ENCODE measurements around the gene AGAP2.
"Not testable (repeated sequence)": the region's sequence is repeated elsewhere in the genome, so short reads cannot be mapped to it uniquely, and the experiment has no call there.

AGAP2 gene

DNA sequence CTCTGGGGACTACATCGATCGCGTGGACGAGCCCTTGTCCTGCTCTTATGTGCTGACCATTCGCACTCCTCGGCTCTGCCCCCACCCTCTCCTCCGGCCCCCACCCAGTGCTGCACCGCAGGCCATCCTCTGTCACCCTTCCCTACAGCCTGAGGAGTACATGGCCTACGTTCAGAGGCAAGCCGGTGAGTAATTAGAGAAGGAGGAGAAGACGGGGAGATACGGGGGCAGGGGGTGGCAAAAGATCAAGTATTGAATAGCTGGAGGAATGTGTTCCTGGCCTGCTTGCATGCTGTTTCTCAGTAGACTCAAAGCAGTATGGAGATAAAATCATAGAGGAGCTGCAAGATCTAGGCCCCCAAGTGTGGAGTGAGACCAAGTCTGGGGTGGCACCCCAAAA is 22.8 kb downstream of the AGAP2 start:
- Histone ChIP-seq H3K27me3 (ENCODE audit: control insufficient read depth, insufficient read depth, low read length) (no peaks in the 10 kb centered on the region), H3K9ac (no peak overlapping the region), H3K36me3 (ENCODE audit: control insufficient read depth, insufficient read depth, low read length) (no peaks in the 10 kb centered on the region), H3K4me2 (ENCODE audit: low read length) (no peak overlapping the region), H2AFZ (no peak overlapping the region), H3K9me3 (ENCODE audit: control insufficient read depth, low read length) (no peaks in the 10 kb centered on the region), H3K27ac (no peak overlapping the region), H3K4me3 (ENCODE audit: low read depth, low read length) (no peak overlapping the region), H3K4me1 (no peaks in the 10 kb centered on the region), H3K79me2 (peaks cover 6% of the 10 kb centered on the region)
- TF ChIP-seq, protein P1, sequence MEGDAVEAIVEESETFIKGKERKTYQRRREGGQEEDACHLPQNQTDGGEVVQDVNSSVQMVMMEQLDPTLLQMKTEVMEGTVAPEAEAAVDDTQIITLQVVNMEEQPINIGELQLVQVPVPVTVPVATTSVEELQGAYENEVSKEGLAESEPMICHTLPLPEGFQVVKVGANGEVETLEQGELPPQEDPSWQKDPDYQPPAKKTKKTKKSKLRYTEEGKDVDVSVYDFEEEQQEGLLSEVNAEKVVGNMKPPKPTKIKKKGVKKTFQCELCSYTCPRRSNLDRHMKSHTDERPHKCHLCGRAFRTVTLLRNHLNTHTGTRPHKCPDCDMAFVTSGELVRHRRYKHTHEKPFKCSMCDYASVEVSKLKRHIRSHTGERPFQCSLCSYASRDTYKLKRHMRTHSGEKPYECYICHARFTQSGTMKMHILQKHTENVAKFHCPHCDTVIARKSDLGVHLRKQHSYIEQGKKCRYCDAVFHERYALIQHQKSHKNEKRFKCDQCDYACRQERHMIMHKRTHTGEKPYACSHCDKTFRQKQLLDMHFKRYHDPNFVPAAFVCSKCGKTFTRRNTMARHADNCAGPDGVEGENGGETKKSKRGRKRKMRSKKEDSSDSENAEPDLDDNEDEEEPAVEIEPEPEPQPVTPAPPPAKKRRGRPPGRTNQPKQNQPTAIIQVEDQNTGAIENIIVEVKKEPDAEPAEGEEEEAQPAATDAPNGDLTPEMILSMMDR (IDR thresholded peaks at IDR 0.05), result no peak

DNA sequence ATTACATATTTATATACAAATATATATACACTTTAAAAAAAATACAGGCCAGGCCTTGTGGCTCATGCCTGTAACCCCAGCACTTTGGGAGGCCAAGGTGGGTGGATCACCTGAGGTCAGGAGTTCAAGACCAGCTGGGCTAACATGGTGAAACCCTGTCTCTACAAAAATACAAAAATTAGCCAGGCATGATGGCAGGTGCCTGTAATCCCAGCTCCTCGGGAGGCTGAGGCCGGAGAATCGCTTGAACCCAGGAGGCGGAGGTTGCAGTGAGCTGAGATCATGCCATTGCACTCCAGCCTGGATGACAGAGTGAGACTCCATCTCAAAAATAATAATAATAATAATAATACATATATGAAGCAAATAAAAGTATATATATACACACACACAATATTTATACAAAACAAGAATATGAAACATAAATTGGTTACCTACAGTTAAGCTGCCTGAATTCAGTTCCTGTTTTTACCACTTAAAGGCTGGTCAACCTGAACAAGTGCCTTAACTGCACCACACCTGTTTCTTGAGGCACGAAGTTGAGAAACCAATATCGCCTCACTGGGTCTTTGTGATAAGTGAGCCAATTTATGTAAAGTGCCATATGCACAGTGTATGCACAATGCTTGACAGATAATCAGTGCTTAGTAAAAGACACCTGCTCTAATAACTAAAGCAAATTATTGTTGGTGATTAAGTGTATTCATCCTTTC is 23.4 kb downstream of the AGAP2 start:
- H3K36me3 ChIP-seq (ENCODE audit: control insufficient read depth, insufficient read depth, low read length); H3K27me3 ChIP-seq (ENCODE audit: control insufficient read depth, insufficient read depth, low read length): not testable (repeated sequence)

DNA sequence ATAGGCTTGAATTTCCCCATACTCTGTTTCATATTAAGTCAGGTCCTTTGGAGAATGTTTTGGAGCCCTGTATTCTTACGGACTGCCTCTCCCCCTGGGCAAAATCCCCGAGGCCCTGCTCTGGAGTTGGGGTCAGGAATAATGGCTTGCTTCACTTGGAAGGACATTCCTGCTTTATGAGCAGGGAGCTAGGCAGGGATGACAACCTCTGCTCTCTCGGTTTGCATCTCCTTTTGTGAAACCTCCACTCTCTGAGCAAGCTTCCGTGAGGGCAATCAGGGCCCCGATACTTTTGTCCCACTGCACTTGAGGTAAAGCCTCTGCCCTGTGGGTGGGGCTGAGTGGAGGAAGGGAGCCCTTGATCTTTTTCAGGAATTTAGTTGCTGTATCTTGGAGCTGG is 25.3 kb downstream of the AGAP2 start:
- H3K4me3 ChIP-seq (ENCODE audit: low read depth, low read length), result no peak overlapping the region
- H2AFZ ChIP-seq, result no peak overlapping the region
- H3K79me2 ChIP-seq, result peaks cover 6% of the 10 kb centered on the region
- no peak overlapping the region for H3K4me2 ChIP-seq (ENCODE audit: low read length)
- H3K27me3 ChIP-seq (ENCODE audit: control insufficient read depth, insufficient read depth, low read length), result no peaks in the 10 kb centered on the region
- no peaks in the 10 kb centered on the region for H3K9me3 ChIP-seq (ENCODE audit: control insufficient read depth, low read length)
- no peaks in the 10 kb centered on the region for H3K4me1 ChIP-seq
- H3K9ac ChIP-seq, result no peak overlapping the region
- H3K27ac ChIP-seq, result no peak overlapping the region
- TF ChIP-seq, protein P1 (IDR thresholded peaks at IDR 0.05), result no peak
- H3K36me3 ChIP-seq (ENCODE audit: control insufficient read depth, insufficient read depth, low read length), result no peaks in the 10 kb centered on the region

More for the DNA sequence above, 23.4 kb downstream of the AGAP2 start:
- not testable (repeated sequence) for H3K4me1 ChIP-seq; H3K4me2 ChIP-seq (ENCODE audit: low read length); H3K9me3 ChIP-seq (ENCODE audit: control insufficient read depth, low read length); H2AFZ ChIP-seq; H3K27ac ChIP-seq; H3K79me2 ChIP-seq; H3K9ac ChIP-seq; H3K4me3 ChIP-seq (ENCODE audit: low read depth, low read length)

DNA sequence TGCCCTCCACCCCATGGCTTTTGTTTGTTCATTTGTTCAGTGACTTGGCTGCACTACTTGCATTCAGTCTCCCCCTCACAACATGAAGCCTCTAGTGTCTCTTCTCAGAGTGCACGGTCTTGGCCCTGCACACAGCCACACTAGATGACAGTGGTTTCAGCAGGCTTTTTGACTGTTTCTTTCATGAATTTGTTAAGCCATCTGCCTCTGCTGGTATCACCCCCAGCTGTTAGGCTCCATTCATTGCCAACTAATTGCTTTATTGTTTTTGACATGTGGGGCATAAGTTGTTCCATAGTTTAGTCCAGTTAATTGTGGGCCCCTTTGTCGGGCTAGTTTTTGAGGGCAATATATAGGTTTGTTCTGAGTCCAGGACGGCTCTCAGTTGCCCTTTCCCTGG is 25.8 kb downstream of the AGAP2 start:
- Histone ChIP-seq H3K9me3 (ENCODE audit: control insufficient read depth, low read length) (no peaks in the 10 kb centered on the region), H3K27me3 (ENCODE audit: control insufficient read depth, insufficient read depth, low read length) (no peaks in the 10 kb centered on the region), H3K36me3 (ENCODE audit: control insufficient read depth, insufficient read depth, low read length) (no peaks in the 10 kb centered on the region), H3K4me2 (ENCODE audit: low read length) (no peak overlapping the region), H2AFZ (no peak overlapping the region), H3K79me2 (peaks cover 6% of the 10 kb centered on the region), H3K27ac (no peak overlapping the region), H3K9ac (no peak overlapping the region), H3K4me3 (ENCODE audit: low read depth, low read length) (no peak overlapping the region), H3K4me1 (no peaks in the 10 kb centered on the region)
- TF ChIP-seq, protein P1 (IDR thresholded peaks at IDR 0.05), result no peak

DNA sequence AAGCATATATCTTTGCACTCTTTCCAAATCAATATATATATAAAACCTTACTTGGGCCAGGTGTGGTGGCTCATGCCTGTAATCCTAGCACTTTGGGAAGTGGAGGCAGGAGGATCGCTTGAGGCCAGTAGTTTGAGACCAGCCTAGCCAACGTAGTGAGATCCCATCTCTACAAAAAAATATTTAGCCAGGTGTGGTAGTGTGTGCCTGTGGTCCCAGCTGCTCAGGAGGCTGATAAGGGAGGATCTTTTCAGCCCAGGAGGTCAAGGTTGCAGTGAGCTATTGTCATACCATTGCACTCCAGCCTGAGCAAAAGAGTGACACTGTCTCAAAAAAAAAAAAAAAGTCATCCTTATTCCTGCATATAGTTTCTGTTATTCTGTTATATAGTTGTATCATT is 30.2 kb downstream of the AGAP2 start:
- no peak overlapping the region for H3K27ac ChIP-seq
- no peaks in the 10 kb centered on the region for H3K36me3 ChIP-seq (ENCODE audit: control insufficient read depth, insufficient read depth, low read length)
- H3K27me3 ChIP-seq (ENCODE audit: control insufficient read depth, insufficient read depth, low read length), result no peaks in the 10 kb centered on the region
- H3K4me1 ChIP-seq, result no peaks in the 10 kb centered on the region
- H3K9ac ChIP-seq, result no peak overlapping the region
- TF ChIP-seq, protein P1 (IDR thresholded peaks at IDR 0.05), result no peak
- H3K9me3 ChIP-seq (ENCODE audit: control insufficient read depth, low read length), result no peaks in the 10 kb centered on the region
- H3K4me2 ChIP-seq (ENCODE audit: low read length), result no peak overlapping the region
- H2AFZ ChIP-seq, result no peak overlapping the region
- peaks cover 6% of the 10 kb centered on the region for H3K79me2 ChIP-seq
- no peak overlapping the region for H3K4me3 ChIP-seq (ENCODE audit: low read depth, low read length)
